GM19452 (cell line): ENCODE data around the gene OR2T27.
"Not testable (repeated sequence)": the region's sequence is repeated elsewhere in the genome, so short reads cannot be mapped to it uniquely, and the experiment has no call there.

Experiments used
- ATAC-seq: cut with Tn5 transposase; IDR thresholded peaks from one replicate; pipeline ENCODE4 v1.9.1; 2021; ENCODE audit not compliant: unreplicated experiment

Gene OR2T27, protein sequence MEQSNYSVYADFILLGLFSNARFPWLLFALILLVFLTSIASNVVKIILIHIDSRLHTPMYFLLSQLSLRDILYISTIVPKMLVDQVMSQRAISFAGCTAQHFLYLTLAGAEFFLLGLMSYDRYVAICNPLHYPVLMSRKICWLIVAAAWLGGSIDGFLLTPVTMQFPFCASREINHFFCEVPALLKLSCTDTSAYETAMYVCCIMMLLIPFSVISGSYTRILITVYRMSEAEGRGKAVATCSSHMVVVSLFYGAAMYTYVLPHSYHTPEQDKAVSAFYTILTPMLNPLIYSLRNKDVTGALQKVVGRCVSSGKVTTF

DNA sequence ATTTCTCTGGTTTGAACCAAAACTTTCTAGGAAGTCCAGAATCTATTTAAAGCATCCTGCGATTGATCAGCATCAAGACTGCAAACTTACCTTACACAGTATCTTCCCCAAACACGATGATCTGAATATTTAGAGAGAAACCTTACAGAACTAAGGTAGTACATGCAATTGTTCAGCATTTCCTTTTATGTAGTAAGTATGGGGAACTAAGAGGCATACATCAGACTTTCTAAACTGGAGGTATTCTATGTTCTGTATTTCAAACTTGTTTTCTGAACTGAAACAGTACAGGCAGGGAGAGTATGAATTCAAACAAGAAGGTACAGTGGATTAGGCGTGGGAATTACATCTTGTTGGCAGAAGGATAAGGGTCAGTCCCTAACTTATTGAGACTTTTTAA, at the start of gene OR2T27:
Gene OR2T27 (minus strand): TSS at position 175 of the 400 bp plus-strand sequence. CDS start 4,644 bp downstream, outside the sequence.
- ATAC-seq = not testable (repeated sequence)

DNA sequence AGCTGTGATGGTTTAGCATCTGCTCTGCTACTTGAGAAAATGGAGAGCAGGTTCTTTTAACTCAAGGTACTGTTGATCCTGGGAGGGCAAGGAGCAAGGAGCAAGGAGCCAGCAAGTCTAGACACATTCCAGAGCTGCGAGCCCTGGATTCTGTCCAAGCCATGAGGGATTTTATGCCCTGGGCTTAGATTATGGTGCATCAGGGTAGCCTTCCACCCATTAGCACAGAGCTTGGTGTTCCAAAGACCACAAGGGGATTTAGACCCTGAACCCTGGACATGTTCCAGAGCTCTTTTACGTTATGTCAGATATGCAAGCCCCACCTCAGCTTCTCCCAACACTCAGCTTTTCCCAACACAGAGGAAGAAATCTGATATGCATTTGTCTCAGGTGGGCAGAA, 49.3 kb upstream of the OR2T27 start:
- no peak for ATAC-seq

DNA sequence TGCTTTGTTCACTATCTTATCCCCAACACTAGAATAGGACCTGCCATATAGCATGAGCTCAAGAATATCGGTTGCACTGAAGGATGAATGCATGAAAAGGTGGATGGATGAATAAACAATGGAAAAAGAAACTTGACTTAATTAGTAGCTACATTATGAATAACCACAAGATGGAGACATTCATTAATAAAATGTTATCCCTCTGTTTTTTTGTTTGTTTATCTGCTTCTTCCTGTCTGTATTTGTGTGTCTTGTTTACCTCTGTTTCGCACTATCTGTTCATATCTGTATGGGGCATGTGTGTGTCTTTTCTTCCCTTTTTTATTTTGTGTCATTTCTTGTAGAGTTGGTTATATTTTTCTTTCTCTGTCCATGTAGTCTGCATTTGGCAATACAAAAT, 48.3 kb upstream of the OR2T27 start:
- no peak for ATAC-seq

DNA sequence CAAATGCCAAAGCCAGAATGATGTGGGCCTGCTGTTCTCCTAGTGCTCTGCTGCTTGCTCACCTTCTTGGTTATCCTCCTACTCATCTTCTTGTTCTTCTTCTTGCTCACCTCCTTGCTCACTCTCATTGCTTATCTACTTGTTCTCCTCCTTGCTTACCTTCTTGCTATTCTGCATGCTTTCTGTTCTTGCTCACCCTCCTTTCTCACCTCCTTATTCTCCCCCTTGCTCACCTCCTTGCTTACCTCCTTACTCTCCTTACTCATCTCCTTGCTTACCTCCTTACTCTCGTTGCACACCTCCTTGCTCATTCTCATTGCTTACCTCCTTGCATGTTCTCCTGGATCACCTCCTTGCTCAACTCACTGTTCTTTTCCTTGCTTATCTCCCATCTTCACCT, 47.4 kb upstream of the OR2T27 start, which contains the start of gene OR14I1:
Gene OR14I1 (minus strand): TSS at position 53 of the 400 bp plus-strand sequence.
- no peak for ATAC-seq

DNA sequence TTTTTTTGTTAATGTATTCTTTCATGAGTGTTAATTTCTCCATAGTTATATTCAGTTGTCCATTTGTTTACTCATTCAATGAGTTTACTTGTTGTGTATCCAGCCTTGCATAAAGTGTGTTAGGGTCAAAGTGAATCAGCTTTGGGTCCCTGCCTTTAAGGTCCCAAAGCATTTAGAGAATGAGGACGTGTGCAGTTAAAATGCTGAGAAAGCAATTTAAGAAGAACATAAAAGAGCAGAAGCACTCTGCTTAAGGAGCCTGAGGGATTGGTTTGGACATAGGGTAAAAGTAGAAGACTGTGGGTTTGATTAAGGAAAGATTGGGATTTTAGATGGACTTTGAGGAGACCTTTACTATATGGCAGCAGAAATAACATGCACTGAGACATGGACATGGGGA, 43.8 kb upstream of the OR2T27 start:
- no peak for ATAC-seq

DNA sequence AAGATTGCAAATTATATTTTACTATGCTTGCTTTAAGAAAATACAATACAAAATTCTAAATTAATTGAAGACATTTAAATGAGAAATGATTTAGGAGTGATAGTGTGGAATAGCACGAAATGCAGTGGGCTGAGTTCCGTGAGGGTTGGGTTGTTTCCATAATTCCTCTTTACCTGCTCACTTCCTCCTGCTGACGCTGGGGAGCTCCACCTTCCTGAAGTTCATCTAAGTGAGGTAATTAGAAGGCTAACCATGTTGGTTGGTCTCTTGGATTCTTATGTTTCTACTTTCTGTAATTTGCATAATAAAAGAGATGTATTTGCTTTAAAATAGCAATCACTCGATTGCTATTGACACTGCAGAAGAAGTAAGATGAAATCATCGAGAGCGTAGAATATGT, 42.6 kb upstream of the OR2T27 start:
- ATAC-seq = no peak

DNA sequence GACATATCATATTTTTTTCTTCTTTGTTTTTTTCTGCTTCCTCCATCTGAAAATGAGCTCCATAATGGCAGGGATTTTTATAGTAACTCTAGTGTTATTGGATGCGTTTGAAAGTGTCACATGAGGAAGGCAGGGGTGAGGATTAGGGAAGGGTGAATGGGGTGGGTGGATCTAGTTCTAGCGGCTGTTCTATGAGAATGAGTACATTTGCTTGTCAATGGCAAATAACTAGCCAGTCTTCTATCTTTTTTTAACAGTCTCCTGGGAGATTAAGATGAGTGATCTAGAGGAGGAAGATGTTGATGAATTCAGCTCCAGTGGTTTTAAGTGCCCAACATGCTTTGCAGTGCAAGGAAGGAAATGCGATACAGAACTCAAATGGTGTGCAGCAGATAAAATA, 41.4 kb upstream of the OR2T27 start:
- no peak for ATAC-seq

DNA sequence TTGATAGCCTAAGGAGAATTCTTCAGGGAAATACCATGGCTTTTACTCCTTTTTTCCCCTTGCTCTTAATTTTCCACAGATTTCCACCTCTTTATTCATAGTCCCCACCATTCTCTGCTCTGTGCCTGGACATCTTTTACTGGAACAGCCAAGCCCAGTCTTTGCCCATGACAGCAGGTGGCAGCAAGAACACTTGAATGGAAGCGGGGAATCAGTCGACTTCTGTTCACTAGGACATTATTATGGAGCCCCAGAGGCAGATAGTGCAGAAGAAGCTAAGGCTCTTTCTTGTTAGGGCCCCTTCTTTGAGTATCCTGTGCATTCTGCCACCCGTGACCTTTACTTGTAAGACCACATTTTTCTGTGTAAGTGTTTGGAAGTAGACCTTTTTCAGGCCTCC, 40.9 kb upstream of the OR2T27 start:
- no peak for ATAC-seq

DNA sequence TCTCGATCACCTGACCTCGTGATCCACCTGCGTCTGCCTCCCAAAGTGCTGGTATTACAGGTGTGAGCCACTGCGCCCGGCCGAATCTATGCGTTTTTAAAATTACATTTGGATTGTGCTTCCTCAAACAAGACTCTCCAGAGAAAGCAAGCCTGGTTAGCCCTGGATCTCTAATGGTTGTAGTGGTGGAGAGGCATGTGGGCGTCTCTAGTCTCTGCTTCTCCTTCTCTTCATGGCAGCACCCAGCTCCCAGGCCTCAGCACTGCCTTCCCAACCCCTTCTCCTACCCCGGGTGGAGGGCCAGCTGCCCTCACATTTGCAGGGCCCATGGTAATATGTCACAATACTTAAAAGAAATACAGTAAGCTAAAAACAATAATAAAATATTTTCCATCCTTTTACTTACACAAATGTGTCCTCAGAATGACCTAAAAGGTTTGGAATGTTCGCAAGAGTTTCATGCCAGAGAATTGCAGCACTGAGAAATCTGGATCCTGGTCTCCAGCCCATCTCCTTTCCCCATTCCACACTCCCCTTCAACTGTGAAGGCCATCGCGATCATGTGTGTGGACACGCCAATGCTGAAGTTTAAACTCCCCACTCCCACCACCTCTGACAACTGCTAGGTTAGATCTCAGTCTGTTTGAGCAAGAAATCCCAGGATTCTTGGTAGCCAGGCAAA, 40.3 kb upstream of the OR2T27 start:
- no peak for ATAC-seq

DNA sequence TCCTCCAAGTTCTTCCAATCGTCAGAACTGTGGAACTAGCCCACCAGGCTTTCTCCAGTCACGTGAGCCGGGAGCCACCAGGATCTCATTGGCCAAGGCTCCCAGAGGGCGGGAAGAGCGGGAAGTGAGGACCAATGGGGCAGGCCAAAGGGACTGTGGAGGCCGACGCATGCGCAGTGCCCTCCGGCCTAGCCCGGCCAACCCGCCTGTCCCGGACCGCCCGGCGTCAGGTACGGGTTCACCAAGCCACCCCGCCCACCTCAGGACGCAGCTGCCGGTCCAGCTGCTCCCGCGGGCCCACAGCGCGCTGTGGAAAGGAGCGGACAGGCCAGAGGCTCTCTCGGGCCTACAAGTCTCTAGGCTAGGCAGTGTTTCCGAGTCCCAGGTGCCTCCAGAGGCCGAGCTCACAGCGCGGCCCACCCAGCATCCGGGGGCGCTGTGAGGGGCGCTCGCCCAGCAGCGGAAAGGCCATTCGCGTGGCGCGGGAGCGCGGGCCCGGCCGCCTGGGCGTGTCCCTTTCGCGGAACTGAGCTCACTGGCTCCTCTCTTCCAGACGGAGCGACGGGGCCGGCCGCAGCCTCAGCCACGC, 36.3 kb upstream of the OR2T27 start:
- no peak for ATAC-seq

DNA sequence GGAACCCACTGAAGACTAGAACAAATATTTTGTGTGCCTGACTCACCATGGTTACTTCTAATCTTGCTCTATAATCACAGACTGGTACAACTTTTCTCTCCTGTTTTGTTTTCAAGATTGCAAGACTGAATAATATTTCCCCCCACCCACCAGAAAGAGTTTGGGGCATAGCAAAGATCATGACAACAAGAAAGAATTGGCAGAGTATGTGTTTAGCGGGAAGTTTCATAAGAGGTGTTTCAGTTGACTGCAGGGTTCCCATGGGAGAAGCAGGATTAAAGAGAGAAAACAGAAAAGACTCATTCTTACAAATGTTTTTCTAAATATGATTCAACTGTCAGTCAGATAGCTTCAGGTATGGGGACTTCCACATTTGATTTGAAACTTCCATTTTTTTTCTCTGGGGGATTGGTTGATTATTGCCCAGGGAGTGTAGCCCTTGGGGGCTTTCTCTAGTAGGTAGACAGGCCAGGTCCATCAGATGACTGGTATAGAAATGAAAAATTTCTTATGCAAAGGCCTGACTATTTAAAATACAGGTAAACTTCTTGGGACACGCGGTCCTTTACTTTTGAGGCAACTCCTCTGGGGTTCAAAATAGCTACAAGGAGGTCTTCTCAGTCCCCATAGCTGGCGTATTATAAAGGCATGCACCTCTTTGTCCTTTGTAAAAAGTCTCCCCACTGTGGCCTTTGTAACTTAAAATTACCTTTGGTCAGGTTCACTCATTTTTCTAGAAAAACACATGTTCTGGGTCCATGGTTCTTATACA, 33.4 kb upstream of the OR2T27 start:
- peak; percentile 73 for ATAC-seq

DNA sequence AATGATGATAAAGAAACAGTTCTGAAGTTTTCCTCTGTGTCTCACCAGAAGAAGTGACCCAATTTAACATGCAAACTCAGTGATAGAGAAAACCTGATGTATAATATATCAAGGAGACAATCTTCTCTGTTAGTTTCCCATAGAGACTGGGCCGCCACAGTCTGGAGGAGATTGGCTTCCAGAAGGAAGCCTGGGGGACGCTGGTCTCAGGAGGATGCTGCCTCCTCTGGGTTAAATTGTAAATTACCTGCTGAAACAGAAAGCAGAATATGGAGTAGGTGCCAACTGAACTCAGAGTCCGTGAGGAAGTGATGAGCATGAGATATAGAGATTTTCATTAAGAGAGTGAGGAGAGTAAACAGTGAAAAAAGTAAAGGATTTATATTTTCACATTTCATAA, 31.5 kb upstream of the OR2T27 start:
- peak; percentile 78 for ATAC-seq

DNA sequence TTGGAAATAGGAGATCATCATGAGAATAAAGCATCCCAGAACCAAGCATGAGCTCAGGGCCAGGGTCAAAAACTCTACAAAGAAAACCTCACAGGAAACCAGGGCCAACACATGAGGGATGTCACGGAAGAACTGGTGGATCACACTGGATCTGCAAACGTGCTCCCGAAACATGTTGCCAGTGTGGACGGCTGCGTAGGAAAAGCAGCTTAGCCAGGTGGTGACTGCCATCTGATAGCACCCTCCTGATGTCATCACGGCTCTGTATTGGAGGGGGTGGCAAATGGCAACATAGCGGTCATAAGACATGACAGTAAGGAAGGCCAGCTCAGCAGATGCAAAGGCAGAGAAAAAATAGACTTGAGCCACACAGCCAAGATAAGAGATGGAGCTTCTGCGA, 26.3 kb upstream of the OR2T27 start:
- no peak for ATAC-seq

DNA sequence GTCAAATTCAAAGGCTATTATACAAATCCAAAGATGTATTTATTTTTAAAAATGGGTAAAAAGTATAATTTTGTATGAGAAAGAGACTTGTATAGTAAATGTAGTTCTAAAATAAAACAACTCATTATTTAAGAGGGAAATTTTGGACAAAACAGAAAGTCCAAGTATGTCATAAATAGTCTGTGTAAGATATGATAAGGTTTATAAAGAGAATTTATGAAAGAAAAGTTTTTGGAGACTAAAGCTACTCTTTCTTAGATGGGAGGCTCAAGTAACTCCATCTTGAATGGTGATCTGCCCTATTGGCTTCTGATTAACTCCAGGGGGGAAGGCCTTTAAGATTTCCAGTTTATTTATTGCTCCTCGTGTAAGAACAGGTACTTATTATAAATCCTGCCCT, 14.7 kb upstream of the OR2T27 start:
- no peak for ATAC-seq

DNA sequence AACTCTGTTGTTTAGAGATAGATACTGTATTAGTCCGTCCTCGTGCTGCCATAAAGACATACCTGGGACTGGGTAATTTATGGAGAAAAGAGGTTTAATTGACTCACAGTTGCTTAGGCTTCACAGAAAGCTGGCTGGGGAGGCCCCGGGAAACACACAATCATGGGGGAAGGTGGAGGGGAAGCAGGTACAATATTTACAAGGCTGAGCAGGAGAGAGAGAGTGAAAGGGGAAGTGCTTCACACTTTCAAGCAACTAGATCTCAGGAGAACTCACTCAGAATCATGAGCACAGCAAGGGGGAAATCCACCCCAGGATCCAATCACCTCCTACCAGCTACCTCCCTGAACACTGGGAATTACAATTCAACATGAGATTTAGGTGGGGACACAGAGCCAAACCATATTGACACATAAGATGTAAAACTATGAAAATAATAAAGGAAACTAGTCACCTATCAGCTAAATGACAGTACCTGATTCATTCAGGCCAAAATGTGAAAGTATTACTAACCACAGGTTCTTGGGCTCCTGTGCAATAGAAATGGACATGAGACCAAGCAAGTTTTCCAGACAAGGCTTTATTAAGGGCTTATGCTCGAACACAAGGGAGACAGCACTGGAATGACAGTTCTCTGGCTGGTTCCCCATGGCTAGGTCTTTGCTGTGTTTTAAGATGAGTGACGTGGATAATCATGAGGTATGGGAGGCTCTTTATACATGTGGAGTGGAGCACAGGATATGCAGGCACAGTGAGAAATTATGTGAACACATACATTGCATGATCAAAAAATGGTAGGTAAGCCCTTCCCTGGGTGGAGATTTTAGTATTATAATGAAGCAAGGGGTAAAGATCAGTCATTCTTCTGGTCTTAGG, 8.4 kb upstream of the OR2T27 start:
- ATAC-seq = peak; percentile 96

DNA sequence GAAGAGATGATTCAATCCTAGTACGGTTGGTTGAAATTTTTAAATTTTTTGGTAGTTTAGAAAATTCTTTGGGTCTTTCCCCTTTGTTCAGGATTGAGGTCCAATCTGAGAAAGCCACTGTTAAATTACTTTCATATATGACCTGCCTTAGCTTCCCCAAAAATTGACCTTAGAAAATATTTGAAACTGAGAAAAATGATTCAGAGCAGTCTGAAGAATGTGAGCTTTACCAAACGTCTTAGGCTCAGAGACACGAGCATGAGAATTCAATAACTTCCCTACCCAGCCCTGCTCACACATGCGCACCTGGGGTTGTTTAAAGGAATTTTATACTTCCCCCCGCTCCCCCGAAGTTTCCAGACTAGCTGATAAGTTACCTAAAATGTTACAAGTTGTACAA, 1.5 kb upstream of the OR2T27 start:
- not testable (repeated sequence) for ATAC-seq

DNA sequence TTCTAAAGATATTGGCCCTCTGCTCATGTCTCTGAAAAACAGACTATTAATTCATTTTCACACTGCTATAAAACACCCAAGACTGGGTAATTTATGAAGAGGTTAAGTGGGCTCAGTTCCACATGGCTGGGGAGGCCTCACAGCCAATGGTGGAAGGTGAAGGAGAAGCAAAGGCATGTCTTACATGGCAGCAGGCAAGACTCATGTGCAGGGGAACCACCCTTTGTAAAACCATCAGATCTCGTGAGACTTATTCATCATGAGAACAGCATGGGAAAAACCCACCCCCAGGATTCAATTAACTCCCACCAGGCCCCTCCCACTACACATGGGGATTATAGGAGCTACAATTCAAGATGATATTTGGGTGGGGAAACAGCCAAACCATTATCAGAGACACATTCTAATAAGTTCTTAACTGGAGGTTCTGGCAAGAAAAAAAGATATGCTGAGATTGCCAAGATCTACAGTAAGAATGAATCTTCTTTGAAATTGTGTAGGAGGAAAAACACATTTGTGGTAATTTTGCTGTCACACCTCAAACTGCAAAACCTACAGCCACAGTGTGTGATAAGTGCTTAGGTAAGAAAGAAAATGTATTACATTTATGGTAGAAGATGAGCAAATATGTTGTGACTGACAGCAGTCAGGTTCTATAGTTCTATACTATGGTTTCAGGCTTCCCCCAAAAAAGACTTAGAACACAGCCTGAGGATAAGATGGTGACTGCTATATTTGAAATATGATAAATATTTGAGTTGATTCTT, 6.4 kb downstream of the OR2T27 start:
- ATAC-seq = not testable (repeated sequence)

DNA sequence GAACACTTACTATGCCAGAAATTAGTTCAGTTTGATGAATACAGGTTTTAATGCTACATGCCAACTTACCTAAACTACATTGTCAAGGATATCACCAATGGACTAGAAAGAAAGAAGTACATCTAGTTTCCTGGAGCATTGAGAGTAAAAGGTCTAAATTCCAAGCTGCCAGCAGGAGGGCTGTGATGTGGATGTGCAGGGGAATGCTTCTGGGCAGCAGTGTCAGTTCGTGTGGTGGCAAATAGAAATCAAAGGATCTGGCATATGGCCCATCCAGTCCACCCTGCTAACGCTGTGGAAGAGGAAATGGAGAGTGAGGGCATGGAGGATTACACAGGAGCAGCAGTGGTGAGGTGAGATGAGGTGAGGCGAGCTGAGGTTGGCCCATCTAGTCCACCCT, 10.2 kb downstream of the OR2T27 start, which contains the start of gene OR2T35:
Gene OR2T35 (minus strand): TSS at position 101 of the 400 bp plus-strand sequence. CDS start 6,020 bp downstream, outside the sequence.
- not testable (repeated sequence) for ATAC-seq

DNA sequence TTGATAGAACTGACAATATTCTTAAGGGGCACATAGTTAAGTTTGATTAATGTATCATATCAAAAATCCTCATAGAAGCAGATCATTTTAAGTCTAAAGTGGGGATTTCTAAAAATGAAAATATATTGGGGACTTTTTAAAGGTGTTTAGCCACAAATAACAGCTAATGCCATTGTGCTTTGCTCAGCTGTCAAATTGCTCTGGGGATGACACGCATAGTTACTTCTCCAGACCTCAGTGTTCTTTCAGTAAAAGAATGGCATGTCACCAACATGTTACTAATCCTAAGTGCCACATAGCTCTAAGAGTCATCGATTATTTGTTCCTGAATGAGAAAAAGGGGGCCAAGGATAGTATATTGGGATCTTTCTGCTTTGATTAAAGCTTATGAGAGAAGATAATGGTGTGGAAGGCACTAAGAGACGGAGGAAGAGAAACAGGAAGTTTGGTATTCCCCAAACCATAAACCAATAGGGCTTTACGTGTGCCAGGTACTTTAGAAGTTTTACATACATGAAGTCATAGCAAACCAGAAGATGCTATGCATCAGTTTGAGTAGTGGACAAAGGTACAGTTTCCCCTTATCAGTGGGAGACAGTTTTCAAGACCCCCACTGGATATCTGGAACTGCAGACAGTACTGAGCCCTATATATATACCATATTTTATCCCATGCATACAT, 12.2 kb downstream of the OR2T27 start:
- peak; percentile 63 for ATAC-seq
